GM23248 (cell line): ENCODE data around the gene TGM3.

Source experiments
- EZH2 ChIP-seq: fragments of 200-600 bp; sonication (generic); IDR thresholded peaks from 2 replicates; pipeline ENCODE4 v1.6.1; 2018; ENCODE audit warnings: antibody characterized with exemption, mild to moderate bottlenecking; ENCODE audit not compliant: insufficient read depth, poor library complexity, severe bottlenecking
- EZH2phosphoT487 ChIP-seq: fragments of 200-600 bp; sonication (generic); IDR thresholded peaks from 2 replicates; pipeline ENCODE4 v1.6.1; 2018; ENCODE audit warnings: antibody characterized with exemption, moderate library complexity, mild to moderate bottlenecking, low read depth; ENCODE audit not compliant: insufficient read depth

GRCh38 chr20:2338411-2339066 is 42.7 kb downstream of the TGM3 start:
- no peak for TF ChIP-seq EZH2
- TF ChIP-seq EZH2phosphoT487 = no peak
